GM18868 (cell line): Measurements from ENCODE around the gene SLC25A42.
"Not testable (repeated sequence)": the region's sequence is repeated elsewhere in the genome, so short reads cannot be mapped to it uniquely, and the experiment has no call there.

Source experiments
- ATAC-seq: cut with Tn5 transposase; IDR thresholded peaks from one replicate; pipeline ENCODE4 v1.9.1; 2021; ENCODE audit warnings: mild to moderate bottlenecking, moderate library complexity; ENCODE audit not compliant: unreplicated experiment

SLC25A42 gene

DNA sequence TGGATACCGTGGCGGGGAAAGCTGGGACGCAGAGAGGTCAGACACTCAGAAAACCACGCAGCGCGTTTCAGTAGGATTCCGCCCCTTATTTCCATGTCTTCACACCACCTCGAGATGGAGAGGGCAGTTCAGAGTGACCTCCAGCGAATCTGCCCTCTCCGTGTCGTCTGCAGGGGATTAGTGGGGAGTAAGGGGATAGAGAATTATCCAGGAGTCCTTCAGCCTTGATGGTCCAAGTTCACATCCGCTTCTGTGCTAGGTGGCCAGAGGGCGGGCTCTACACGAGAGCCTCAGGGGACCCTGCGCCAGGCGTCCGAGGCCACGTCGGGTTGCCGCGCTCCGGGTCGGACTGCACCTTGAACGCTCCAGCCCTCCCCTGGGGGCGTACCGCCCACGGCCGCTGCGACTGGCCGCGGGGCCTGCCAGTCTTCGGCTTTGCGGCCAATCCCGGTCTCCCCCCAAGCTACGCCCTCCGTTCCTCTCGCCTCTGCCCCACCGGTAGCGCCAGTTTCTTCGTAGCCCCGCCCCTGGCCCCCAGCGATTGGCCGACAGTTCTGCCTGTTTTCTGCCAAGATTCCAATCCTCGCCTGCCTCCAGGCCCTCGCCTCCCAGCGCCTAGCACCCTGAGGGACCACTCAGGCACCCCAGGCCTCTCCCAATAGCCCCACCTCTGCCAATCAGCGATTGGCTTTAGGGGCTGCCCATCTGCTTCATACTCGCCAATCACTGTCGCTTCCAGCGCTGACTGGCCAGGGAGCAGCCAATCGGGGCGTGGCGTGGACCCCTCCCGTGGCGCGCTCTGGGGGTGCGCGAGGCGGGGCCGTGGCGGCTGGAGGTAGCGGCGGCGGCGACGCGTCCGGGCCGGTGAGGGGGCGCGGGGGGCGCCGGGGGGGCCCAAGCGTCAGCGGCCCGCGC, at the start of gene SLC25A42:
Gene SLC25A42, plus strand, starts transcription at position 812 of the 915 bp plus-strand sequence. CDS start 32,131 bp downstream, outside the sequence.
- ATAC-seq: peak; percentile 90

- no peak for ATAC-seq
Observed at GRCh38 chr19:19021115-19021514, 42.7 kb upstream of the SLC25A42 start.

- no peak for ATAC-seq
Observed at GRCh38 chr19:19022380-19022961, 41.3 kb upstream of the SLC25A42 start.

- ATAC-seq: not testable (repeated sequence)
Observed at GRCh38 chr19:19023376-19023775, 40.4 kb upstream of the SLC25A42 start.

- no peak for ATAC-seq
Observed at GRCh38 chr19:19025861-19026260, 37.9 kb upstream of the SLC25A42 start.

DNA sequence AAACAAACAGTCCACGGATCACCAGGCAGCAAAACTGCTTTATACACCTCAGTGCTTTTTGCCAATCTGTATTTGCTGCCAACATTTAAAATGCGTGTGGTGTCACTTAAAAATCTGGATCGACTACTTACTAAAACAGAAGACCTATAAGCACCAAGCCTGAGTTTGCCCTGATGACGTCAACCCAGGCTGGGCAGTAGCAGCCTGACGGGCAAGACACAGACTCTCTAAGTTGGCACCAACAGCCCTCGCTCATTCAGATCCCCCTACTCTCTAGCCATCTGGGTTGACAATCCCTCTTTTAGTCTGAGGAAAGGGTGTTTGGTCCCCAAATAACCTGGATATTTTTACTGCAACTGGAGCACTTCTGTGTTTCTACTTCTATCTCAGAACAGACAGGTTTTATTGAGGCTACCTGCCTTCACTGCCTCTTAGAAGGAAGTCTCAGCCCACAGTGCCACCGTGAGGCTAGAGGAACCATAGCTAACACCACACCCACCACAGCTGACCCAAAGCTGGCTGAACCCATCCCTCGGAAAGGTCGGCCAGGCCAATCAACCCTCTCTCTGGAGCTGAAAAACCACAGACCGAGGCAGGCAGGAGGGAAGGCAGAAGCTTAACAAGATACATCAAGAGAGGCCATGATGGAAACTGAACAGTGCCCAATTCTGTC, 37.4 kb upstream of the SLC25A42 start:
- ATAC-seq: no peak

DNA sequence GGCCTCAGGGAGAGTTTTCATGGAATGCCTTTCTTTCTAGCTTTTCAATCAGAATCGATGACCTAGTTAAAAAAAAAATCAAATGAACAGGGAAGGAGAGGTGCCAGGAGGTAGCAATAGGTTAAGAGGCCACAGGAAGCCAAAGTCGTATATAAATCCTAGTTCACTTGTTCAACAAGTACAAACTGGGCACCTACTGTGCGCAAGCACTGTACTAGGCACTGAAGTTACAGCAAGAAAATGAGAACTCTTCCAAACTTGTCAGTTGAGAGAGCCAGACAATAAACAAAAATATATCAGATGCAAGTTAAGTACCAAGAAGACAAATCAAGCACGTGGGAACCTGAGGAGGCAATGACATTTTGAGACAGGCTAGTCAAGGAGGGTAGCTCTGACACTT, 36.6 kb upstream of the SLC25A42 start:
- no peak for ATAC-seq

- ATAC-seq: no peak
Observed at GRCh38 chr19:19028526-19028925, 35.3 kb upstream of the SLC25A42 start.

- ATAC-seq: no peak
Observed at GRCh38 chr19:19031891-19032290, 31.9 kb upstream of the SLC25A42 start.

DNA sequence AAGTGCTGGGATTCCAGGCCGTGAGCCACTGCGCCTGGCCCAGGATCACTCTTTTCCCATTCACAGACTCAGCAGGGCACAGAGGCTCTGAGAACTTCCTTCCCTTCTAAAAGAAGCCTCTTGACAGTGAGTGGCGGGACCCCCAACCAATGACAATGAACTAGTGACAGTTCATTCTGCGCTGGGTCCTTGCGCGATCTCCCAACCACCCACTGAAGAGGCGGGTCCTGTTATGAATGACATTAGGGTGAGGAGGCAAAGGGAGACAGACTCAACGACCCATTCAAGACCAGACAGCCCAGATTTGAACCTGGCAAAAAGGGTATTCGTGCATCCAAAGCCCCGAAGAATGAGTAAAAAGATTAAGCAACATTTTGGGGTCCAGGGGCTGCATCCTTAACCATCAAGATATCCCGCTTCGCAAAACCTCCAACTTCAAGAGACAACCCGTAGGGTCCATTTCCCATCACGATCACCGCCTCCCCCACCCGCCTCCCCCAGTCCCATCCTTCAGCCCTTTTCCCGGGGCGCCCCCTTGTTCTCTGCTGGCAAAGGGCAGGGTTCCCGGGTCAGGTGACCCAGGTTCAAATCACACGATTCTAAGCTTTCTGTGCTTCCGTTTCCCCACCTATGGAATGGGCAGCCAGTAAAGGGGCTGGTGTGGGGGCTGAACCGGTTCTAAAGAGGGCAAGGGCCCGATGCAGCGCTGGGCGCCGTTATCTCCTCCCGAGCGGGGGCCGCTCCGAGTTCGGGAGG, 31.2 kb upstream of the SLC25A42 start:
- ATAC-seq: peak; percentile 64

DNA sequence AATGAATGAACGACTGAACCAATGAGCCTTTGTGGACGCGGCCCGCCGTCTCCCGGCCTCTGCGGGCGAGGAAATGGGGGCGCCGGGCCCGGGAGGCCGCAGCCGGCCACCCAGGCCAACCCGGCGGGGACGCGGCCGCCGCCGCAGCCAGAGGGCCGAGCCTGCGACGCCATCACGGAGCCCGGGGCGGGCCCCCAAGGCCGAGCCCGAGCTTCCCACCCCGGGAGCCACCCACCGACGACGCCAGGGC, 30.7 kb upstream of the SLC25A42 start:
- ATAC-seq: no peak

GRCh38 chr19:19033426-19034203, 30.2 kb upstream of the SLC25A42 start, which contains the start of the genes ARMC6 and SUGP2:
Gene ARMC6, plus strand, starts transcription at chr19:19033603. Its CDS starts 607 bp downstream, at chr19:19034210.
Gene SUGP2, minus strand, starts transcription at chr19:19033517. Its CDS starts 2,446 bp downstream, at chr19:19031071.
- peak; percentile 68 for ATAC-seq

- peak; percentile 51 for ATAC-seq
Observed at GRCh38 chr19:19034204-19034624, 29.6 kb upstream of the SLC25A42 start.

DNA sequence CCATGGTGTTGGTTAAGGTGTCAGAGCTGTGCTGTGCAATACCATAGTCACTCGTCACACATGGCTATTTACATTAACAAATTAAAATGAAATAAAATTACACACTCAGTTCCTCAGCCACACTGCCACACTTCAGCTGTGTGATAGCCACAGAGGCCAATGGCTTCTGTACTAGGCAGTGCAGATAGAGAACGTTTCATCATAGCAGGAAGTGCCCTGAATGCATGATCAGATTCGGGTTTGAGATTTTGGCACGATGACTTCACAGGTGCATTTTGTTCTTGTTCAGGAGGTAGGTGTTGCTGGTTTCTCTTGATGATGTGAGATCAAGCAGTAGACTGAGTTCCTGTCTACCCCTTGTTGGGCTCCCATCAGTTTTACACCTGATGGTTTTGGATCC, 23.9 kb upstream of the SLC25A42 start:
- ATAC-seq: no peak

- ATAC-seq: no peak
Observed at GRCh38 chr19:19040417-19040816, 23.4 kb upstream of the SLC25A42 start.

DNA sequence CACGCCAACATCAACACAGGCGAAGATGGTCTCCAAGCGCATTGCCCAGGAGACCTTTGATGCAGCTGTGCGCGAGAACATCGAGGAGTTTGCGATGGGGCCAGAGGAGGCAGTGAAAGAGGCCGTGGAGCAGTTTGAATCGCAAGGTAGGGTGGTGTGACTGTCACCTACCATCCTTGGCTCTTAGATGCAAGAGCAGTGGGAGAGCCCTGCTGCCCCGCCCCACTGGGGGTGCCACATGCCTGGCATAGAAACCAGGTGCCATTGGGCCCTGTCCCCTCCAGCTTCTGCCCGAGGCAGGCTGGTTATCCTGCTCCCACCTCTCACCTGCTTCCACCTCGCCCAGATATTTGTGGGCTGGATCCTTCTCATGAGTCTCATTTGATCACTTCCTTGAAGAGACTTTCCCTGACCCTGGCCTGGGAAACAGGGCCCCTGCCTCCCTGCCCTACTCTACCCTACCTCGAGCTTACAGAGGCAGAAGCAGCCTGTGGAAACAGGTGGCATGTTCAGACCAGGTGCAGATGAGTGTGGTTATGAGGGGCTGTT, 21.0 kb upstream of the SLC25A42 start:
- no peak for ATAC-seq

GRCh38 chr19:19043481-19043880, 20.3 kb upstream of the SLC25A42 start:
- ATAC-seq: no peak

- ATAC-seq: no peak
Observed at GRCh38 chr19:19043881-19044280, 19.9 kb upstream of the SLC25A42 start.

- ATAC-seq: no peak
Observed at GRCh38 chr19:19049406-19049805, 14.4 kb upstream of the SLC25A42 start.

DNA sequence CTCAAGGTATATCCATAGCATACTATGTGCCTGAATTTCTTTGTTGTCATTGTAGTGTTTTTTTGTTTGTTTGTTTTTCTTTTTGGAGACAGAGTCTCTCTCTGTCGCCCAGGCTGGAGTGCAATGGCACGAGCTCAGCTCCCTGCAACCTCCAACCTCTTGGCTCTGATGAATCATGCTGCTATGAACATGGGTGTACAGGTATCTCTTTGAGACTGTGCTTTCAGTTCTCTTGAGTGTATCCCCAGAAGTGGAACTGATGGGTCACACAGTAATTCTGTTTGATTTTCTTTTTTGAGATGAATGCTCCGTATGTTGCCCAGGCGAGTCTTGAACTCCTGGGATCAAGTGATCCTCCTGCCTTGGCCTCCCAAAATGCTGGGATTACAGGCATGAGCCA, 13.7 kb upstream of the SLC25A42 start:
- no peak for ATAC-seq
